Measurements from ENCODE around the gene METTL21C. TPM values are rescaled to one million over a fixed set of nuclear protein-coding genes. Genes with fewer than 3 reads are reported as not detected.

The METTL21C gene
- total and polyA plus RNA-seq, 2 experiments from 2014 or later = not detected

DNA sequence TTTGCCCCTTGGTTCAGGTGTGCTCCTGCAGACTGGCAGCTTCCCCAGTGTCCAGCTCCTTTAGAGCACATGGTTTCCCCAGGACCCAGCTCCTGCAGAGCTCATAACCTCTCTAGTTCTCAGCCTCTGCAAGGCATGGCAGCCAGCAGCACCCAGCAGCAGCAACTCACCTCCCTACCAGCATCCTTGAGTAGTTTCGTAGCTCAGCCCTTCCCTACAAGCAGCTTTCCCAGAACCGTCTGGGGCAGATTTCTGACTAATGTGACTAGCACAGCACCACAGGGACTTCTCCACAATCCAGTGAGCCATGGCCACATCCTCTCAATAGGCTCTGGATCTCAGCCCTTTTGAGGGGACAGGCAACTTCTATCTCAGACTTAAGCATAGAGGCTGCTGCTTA lies 14.1 kb upstream of the METTL21C start:
- Histone ChIP-seq H3K27me3 (no peaks in the 10 kb centered on the region), H3K9me3 (ENCODE audit: low read depth) (no peaks in the 10 kb centered on the region), H3K4me3 (no peak overlapping the region), H3K36me3 (no peaks in the 10 kb centered on the region), H3K27ac (no peak overlapping the region), H3K4me1 (ENCODE audit: low read depth) (peaks cover 5% of the 10 kb centered on the region)
- TF ChIP-seq, protein P1, sequence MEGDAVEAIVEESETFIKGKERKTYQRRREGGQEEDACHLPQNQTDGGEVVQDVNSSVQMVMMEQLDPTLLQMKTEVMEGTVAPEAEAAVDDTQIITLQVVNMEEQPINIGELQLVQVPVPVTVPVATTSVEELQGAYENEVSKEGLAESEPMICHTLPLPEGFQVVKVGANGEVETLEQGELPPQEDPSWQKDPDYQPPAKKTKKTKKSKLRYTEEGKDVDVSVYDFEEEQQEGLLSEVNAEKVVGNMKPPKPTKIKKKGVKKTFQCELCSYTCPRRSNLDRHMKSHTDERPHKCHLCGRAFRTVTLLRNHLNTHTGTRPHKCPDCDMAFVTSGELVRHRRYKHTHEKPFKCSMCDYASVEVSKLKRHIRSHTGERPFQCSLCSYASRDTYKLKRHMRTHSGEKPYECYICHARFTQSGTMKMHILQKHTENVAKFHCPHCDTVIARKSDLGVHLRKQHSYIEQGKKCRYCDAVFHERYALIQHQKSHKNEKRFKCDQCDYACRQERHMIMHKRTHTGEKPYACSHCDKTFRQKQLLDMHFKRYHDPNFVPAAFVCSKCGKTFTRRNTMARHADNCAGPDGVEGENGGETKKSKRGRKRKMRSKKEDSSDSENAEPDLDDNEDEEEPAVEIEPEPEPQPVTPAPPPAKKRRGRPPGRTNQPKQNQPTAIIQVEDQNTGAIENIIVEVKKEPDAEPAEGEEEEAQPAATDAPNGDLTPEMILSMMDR (IDR thresholded peaks at IDR 0.05; ENCODE audit: low read depth, low read length) = no peak
- DNase-seq (ENCODE audit: low read depth in 1 of 2, low spot score in 1 of 2) = no peak

DNA sequence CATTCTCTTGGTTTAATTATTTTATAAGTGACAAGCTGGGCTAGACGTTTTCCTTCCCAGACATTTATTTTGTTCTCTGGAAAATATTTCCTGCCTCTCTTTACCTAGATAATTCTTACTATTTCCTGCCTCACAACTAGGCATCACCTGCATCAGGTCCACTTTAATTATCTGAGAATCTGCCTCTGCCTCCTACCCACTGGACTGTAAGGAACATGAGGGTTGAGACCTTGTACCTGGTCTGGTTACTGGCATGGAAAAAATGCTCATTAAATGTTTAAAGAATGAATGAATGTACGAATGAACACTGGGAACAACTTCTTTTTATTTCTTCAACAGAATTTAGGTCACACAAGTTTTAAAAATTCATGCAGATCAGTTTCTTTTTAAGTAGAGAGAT lies 13.4 kb upstream of the METTL21C start:
- TF ChIP-seq, protein P1 (IDR thresholded peaks at IDR 0.05; ENCODE audit: low read depth, low read length) = no peak
- H3K4me3 ChIP-seq = no peak overlapping the region
- H3K9me3 ChIP-seq (ENCODE audit: low read depth) = no peaks in the 10 kb centered on the region
- H3K27ac ChIP-seq = no peak overlapping the region
- no peaks in the 10 kb centered on the region for H3K27me3 ChIP-seq
- peaks cover 5% of the 10 kb centered on the region for H3K4me1 ChIP-seq (ENCODE audit: low read depth)
- no peak for DNase-seq (ENCODE audit: low read depth in 1 of 2, low spot score in 1 of 2)
- H3K36me3 ChIP-seq = no peaks in the 10 kb centered on the region

DNA sequence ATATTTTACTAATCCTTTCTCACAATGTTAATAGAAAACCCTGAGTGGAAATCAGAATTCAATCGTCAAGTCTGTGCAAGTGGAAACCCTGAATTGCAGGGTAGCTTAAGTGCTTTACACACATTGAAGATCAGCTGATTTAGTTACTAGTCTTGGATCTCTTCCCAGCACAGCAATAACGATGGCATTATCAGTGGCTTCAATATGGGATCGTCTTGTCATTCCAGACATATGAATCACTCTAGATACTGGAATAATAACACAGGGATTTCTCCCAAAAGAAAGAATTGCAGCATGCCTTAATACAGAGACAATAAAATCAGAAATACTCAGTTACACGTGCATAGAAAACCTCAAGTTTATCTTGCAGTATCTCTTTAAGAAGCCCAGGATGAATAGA lies 12.6 kb upstream of the METTL21C start:
- Histone ChIP-seq H3K27me3 (no peaks in the 10 kb centered on the region), H3K4me3 (no peak overlapping the region), H3K4me1 (ENCODE audit: low read depth) (peaks cover 5% of the 10 kb centered on the region), H3K9me3 (ENCODE audit: low read depth) (no peaks in the 10 kb centered on the region), H3K27ac (no peak overlapping the region), H3K36me3 (no peaks in the 10 kb centered on the region)
- peak in 1 of 2 donors; percentile 92 for DNase-seq (ENCODE audit: low read depth in 1 of 2, low spot score in 1 of 2)
- TF ChIP-seq, protein P1 (IDR thresholded peaks at IDR 0.05; ENCODE audit: low read depth, low read length) = no peak

DNA sequence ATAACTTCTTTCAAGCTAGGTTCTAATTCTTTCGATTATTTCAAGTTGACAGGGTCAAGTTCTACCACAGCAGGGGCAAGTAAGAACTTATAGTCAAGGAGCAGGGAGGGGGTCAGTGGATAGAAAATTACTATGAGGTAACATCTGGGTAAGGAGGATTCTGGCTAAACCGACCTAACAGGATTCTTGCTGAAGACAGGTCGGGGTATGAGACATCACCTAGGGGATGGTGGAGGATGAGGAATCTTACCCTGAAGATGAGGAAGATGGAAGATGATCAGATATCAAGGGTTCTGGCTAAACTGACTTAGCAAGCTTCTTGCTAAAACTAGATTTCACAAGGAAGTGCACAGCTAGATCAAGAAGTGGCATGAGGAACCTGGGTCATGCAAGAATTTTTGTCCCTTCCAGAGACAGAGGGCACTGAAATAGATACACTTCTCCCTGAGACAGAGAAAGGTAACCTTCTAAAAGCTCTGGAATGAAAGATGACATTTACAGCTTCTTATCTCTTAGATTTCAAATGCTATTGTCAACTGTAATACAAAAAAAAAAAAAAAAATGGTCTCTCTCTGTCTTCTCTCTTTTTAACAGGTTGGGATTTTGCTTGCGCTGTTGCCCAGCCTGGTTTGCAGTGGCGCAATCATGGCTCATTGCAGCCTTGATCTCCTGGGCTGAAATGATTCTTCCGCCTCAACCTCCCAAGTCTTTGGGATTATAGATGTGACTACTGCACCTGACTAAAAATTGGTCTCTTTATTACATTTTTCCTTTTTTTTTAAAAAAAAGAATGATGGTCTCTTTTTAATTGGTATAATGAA lies 9.6 kb upstream of the METTL21C start:
- TF ChIP-seq, protein P1 (IDR thresholded peaks at IDR 0.05; ENCODE audit: low read depth, low read length) = no peak
- no peak for DNase-seq (ENCODE audit: low read depth in 1 of 2, low spot score in 1 of 2)
- Histone ChIP-seq H3K36me3 (no peaks in the 10 kb centered on the region), H3K4me1 (ENCODE audit: low read depth) (peaks cover 12% of the 10 kb centered on the region), H3K27ac (no peak overlapping the region), H3K27me3 (no peaks in the 10 kb centered on the region), H3K4me3 (no peak overlapping the region), H3K9me3 (ENCODE audit: low read depth) (no peaks in the 10 kb centered on the region)

DNA sequence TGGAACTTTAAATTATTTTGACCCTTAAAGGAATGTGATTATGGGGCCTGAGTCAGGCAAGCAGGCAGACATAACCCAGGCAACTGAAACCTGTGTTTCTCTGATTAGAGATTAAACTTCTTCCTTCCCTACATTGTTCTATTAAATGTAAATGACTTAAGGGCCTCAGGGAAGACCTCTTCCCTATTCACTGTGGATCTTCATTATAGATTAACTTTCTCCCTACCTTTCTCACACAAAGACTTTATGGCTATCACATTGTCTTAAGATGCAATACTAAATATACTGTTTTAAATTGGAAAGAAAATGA lies 8.8 kb upstream of the METTL21C start:
- H3K27ac ChIP-seq = no peak overlapping the region
- no peaks in the 10 kb centered on the region for H3K27me3 ChIP-seq
- H3K9me3 ChIP-seq (ENCODE audit: low read depth) = no peaks in the 10 kb centered on the region
- no peaks in the 10 kb centered on the region for H3K36me3 ChIP-seq
- H3K4me1 ChIP-seq (ENCODE audit: low read depth) = peaks cover 12% of the 10 kb centered on the region
- TF ChIP-seq, protein P1 (IDR thresholded peaks at IDR 0.05; ENCODE audit: low read depth, low read length) = no peak
- DNase-seq (ENCODE audit: low read depth in 1 of 2, low spot score in 1 of 2) = no peak
- no peak overlapping the region for H3K4me3 ChIP-seq

Data from cardiac muscle cell (in vitro differentiated cells and primary cell).